Measurements from ENCODE around the gene AHSA1.
A peak's percentile ranks its signal among the peaks of the same experiment; 100 is the strongest.

The AHSA1 gene

DNA sequence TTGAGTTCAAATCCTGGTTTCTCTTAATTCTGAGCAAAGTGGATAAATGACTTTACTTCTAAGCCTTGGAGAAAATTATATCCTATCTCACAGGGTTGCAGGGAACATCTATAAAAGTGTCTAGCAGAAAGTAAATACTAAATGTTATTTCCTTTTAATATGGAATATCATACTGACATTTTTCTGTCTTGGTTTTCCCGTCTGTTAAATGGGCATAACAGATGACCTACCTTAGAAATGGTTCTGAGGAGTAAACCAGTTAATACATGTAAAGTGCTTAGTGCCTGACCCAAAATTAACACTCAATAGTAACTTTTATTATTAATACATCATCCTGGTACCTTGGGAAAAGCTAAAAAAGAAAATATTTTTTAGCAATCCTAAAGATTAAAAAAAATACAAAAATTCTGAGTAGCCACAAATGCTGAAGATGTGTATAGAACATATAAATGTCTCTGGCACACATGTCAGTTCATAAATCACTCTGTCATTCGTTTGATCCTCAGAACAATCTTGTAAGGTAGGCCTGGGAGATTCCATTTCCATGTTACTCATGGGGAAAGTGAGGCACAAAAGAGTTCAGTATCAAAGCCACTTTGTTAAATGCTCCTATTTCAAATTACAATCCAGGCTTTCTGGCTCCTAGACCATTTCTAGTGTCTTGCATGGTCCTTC lies 1.8 kb upstream of the AHSA1 start:
- in situ Hi-C loops (cut with MboI; ENCODE audit: low pct_unique_long_range_greater_than_20kb, low sequenced_read_pairs, unreplicated experiment), result no loop called here
- TF ChIP-seq, protein P1, sequence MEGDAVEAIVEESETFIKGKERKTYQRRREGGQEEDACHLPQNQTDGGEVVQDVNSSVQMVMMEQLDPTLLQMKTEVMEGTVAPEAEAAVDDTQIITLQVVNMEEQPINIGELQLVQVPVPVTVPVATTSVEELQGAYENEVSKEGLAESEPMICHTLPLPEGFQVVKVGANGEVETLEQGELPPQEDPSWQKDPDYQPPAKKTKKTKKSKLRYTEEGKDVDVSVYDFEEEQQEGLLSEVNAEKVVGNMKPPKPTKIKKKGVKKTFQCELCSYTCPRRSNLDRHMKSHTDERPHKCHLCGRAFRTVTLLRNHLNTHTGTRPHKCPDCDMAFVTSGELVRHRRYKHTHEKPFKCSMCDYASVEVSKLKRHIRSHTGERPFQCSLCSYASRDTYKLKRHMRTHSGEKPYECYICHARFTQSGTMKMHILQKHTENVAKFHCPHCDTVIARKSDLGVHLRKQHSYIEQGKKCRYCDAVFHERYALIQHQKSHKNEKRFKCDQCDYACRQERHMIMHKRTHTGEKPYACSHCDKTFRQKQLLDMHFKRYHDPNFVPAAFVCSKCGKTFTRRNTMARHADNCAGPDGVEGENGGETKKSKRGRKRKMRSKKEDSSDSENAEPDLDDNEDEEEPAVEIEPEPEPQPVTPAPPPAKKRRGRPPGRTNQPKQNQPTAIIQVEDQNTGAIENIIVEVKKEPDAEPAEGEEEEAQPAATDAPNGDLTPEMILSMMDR (IDR thresholded peaks at IDR 0.05; ENCODE audit: extremely low read depth, insufficient read depth, missing control alignments), result no peak
- DNase-seq (ENCODE audit: low spot score), result no peak

DNA sequence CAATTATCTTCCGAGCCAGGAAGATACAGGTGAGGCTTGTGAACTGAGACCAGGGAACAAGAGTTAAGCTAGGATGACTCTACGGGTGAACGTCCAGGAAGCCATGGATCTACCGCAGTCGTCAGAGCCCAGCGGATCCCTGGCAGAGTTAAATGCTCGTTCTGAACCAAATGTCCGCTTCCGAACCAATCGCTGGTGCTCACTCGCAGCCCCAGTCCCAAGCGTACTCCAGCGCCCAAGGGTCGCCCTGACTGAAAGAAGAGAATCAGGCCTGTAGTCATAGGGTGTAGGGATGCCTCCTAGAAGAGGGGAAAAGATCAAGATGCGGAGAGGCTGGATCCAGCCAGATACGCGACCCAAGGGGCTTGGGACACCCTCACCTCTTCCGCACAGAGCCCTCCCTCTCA lies 775 bp upstream of the AHSA1 start:
- no peak for DNase-seq (ENCODE audit: low spot score)
- TF ChIP-seq, protein P1 (IDR thresholded peaks at IDR 0.05; ENCODE audit: extremely low read depth, insufficient read depth, missing control alignments), result no peak
- in situ Hi-C loops (cut with MboI; ENCODE audit: low pct_unique_long_range_greater_than_20kb, low sequenced_read_pairs, unreplicated experiment), result no loop called here

DNA sequence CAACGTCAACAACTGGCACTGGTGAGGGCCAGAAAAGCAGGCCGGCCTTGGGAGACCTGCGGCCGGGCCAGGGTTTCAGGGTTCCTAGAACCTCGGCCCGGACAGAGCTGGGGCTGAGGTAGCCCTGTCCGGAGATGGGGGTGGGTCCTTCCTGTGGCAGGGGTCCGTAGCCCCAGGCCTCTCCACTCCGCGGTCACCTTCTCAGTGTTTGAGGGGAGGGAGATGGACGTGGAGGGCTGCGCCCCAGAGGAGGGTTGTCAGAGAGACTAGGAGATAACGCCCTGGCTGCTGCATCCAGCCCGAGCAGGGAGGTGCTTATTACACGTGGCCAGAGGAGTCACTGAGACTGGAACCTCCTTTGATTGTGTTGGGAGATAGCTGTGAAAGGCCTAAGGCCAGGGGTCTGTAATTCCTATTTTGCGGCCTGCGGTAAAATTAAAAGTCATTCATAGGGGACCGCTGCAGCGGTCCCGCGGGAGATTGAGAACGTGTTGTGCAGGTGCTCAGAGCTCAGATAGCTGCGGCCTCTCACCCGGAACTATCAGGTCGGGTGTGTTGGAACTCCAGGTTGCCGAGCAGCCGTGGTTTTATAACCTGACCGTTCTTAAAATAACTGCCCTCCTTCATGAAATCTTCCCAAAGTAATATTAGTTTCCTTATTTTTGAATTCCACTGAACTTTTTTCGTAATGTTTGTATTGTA lies 507 bp downstream of the AHSA1 start:
- TF ChIP-seq, protein P1 (IDR thresholded peaks at IDR 0.05; ENCODE audit: extremely low read depth, insufficient read depth, missing control alignments), result no peak
- DNase-seq (ENCODE audit: low spot score), result no peak
- in situ Hi-C loops (cut with MboI; ENCODE audit: low pct_unique_long_range_greater_than_20kb, low sequenced_read_pairs, unreplicated experiment), result no loop called here

GRCh38 chr14:77459072-77459723 lies 1.3 kb downstream of the AHSA1 start:
- in situ Hi-C loops (cut with MboI; ENCODE audit: low pct_unique_long_range_greater_than_20kb, low sequenced_read_pairs, unreplicated experiment), result no loop called here
- peak; percentile 56 for DNase-seq (ENCODE audit: low spot score)
- TF ChIP-seq, protein P1 (IDR thresholded peaks at IDR 0.05; ENCODE audit: extremely low read depth, insufficient read depth, missing control alignments), result peak; percentile 81

GRCh38 chr14:77467801-77468200 lies 9.9 kb downstream of the AHSA1 start:
- TF ChIP-seq, protein P1 (IDR thresholded peaks at IDR 0.05; ENCODE audit: extremely low read depth, insufficient read depth, missing control alignments), result no peak
- in situ Hi-C loops (cut with MboI; ENCODE audit: low pct_unique_long_range_greater_than_20kb, low sequenced_read_pairs, unreplicated experiment), result no loop called here
- DNase-seq (ENCODE audit: low spot score), result no peak

GRCh38 chr14:77469067-77469505 lies 11.2 kb downstream of the AHSA1 start:
- in situ Hi-C loops (cut with MboI; ENCODE audit: low pct_unique_long_range_greater_than_20kb, low sequenced_read_pairs, unreplicated experiment), result no loop called here
- no peak for DNase-seq (ENCODE audit: low spot score)
- TF ChIP-seq, protein P1 (IDR thresholded peaks at IDR 0.05; ENCODE audit: extremely low read depth, insufficient read depth, missing control alignments), result no peak
